ENCODE results near the gene ARID3B.

Gene ARID3B

DNA sequence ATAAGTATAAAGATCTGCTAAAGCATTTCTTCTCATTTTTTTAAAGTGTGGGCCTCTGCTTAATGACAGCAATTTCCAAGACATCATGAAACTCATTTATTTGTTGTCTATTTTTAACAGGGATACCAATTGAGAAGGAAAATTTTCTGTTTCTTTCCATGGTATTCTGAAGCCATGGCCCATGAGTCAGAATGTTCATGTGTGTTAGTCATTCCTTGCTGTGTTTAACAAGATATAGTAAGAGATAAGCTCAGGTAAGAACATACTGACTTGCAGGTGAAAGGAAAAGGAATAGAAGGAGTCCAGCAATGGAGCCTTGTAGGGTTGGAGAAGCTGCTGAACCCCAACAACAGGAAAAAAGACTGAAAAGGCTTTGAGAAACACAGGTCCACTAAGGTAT is 17.0 kb upstream of the ARID3B start:
- DNase-seq (ENCODE audit: extremely low read depth, low read depth) = no peak
- TF ChIP-seq, protein P1, sequence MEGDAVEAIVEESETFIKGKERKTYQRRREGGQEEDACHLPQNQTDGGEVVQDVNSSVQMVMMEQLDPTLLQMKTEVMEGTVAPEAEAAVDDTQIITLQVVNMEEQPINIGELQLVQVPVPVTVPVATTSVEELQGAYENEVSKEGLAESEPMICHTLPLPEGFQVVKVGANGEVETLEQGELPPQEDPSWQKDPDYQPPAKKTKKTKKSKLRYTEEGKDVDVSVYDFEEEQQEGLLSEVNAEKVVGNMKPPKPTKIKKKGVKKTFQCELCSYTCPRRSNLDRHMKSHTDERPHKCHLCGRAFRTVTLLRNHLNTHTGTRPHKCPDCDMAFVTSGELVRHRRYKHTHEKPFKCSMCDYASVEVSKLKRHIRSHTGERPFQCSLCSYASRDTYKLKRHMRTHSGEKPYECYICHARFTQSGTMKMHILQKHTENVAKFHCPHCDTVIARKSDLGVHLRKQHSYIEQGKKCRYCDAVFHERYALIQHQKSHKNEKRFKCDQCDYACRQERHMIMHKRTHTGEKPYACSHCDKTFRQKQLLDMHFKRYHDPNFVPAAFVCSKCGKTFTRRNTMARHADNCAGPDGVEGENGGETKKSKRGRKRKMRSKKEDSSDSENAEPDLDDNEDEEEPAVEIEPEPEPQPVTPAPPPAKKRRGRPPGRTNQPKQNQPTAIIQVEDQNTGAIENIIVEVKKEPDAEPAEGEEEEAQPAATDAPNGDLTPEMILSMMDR (IDR thresholded peaks at IDR 0.05; ENCODE audit: low read depth, low read length) = no peak

DNA sequence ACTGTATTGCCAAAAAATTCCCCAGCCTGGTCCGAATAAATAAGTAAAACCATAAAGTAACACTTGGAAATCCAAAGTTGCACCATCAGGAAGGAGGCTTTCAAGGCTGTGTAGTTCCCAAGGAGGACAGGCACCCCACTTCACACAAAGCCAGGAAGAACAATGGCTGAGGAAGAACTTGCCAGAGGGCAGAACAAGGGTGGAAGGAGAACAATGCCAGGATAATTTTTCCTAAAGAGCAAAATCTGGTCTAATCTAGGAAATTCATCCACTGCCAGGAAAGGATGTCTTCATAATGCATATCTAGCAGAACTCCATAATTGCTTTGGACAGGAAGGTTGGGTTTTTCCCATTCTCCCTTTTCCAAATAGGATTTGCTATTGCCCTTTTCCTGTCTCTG is 15.7 kb upstream of the ARID3B start:
- TF ChIP-seq, protein P1 (IDR thresholded peaks at IDR 0.05; ENCODE audit: low read depth, low read length) = no peak
- DNase-seq (ENCODE audit: extremely low read depth, low read depth) = no peak

DNA sequence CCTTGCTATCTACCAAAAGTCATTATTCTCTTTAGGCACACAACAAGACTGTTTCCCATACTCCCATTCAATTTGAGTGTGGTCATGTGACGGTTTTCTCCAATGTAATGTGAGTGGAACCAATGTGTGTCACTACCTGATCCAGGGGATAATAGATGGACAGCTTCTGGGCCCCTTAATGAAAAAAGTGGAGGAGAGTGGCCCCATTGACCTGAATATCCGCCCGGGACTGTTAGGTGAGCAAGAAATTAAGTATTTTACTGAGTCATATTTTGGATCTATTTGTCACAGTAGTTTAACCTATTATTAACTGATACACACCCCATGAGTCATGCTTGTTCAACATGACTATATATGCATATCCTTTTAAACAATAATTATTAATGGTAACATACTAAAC is 15.1 kb upstream of the ARID3B start:
- TF ChIP-seq, protein P1 (IDR thresholded peaks at IDR 0.05; ENCODE audit: low read depth, low read length) = no peak
- DNase-seq (ENCODE audit: extremely low read depth, low read depth) = no peak

DNA sequence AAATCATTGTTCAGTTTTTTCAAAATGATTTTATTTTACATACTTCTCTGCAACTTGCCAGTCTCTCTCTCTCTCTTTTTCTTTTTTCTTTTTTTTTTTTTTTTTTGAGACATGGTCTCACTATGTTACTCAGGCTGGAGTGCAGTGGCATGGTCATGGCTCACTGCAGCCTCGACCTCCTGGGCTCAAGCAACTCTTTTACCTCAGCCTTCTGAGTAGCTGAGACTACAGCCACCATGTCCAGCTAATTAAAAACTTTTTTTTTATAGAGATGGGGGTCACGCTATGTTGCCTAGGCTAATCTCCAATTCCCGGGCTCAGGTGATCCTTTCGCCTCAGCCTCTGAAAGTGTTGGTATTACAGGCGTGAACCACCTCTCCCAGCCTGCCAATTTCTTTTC is 12.1 kb upstream of the ARID3B start:
- TF ChIP-seq, protein P1 (IDR thresholded peaks at IDR 0.05; ENCODE audit: low read depth, low read length) = no peak
- DNase-seq (ENCODE audit: extremely low read depth, low read depth) = no peak

DNA sequence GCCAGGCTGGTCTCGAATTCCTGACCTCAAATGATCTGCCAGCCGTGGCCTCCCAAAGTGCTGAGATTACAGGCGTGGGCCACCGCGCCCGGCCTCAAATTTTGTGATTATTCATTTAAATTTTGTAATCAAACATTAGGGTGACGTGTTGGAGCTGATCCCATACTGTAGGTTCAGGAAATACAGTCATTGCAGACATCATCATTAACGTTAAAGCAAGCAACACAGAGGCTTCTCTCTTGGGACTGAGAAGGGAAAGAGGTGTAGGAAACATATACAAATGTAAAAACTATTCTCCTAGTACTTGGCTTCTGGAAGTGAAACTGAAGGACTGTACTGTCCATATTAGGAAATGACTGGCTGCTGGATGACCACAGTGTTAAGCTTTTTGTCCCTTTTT is 11.1 kb upstream of the ARID3B start:
- TF ChIP-seq, protein P1 (IDR thresholded peaks at IDR 0.05; ENCODE audit: low read depth, low read length) = no peak
- DNase-seq (ENCODE audit: extremely low read depth, low read depth) = no peak

DNA sequence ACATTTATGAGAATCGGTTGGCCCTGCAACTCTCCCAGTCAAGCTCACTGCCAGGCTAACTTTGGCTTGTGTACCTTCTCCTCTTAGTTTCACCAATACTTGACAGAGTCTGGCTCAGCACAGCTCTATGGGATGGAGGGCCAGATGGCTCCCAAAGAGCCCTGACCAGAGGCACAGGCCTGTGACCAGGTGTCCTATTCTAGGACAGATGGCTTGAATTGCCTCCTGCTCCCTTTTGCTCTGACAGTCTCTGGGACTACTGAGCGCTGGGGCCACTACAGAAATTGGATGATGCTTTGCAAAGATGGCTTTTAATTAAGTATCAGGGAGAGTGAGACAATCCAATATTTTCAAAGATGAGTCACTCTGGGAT is 10.3 kb upstream of the ARID3B start:
- TF ChIP-seq, protein P1 (IDR thresholded peaks at IDR 0.05; ENCODE audit: low read depth, low read length) = no peak

DNA sequence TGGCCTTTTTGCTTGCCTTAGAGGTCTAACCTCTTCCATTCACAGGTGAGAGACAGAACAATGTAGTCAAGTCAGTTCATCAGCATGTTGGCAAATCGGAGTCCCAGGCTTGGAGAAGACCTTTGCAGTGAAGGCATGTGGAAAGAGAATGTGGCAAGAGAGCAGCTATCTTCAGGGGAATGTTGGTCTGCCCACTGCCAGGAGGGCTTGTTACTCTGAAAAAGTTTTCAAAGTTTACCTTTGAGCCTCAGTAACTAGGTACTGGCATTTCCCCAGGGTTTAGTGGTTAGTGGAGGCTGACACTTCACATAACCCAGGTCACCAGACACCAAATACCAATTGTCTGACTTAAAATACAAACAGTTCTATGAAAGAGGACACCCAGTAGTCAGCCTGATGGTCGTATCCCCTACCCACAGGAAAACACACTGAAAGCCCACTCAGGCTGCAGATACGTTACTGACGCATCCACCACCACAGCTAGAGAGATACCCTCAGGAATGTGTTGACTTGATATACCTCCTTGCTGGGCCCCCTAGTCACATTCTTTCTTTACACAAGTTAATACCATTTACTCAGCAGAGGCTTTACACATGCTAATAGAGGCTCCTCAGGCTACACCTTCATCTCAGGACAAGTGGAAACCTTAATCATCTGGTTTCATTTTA is 9.7 kb upstream of the ARID3B start:
- peak; percentile 7 for DNase-seq (ENCODE audit: extremely low read depth, low read depth)
- TF ChIP-seq, protein P1 (IDR thresholded peaks at IDR 0.05; ENCODE audit: low read depth, low read length) = no peak

More for the DNA sequence above, 10.3 kb upstream of the ARID3B start:
- no peak for DNase-seq (ENCODE audit: extremely low read depth, low read depth)
